ENCODE data around the gene SNX1. TPM values are rescaled to one million over a fixed set of nuclear protein-coding genes. Genes with fewer than 3 reads are reported as not detected.
"Not testable (repeated sequence)": the region's sequence is repeated elsewhere in the genome, so short reads cannot be mapped to it uniquely, and the experiment has no call there.

Gene SNX1
- total and polyA plus RNA-seq, 2 donors (not counting 1 experiment from before 2014, with no cell fraction given) = 42.9 to 95.7 TPM

DNA sequence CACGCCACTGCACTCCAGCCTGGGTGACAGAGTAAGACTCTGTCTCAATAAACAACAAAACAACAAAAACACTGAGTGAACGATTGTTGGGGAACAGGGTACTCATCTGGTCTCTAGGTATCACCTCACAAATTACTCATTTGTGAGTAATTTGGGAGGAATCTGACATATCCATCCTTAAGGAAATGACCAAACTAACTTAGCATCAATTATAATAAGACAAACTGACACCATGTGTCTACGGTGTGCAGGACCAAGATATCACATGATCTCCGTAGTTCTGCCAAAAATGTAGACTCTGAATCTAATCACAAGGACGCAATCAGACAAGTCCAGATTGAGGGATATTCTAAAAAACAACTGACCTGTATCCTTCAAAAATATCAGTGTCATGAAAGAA is 37.5 kb upstream of the SNX1 start:
- no peak overlapping the region for H3K27ac ChIP-seq (ENCODE audit: insufficient read depth, low read length)
- H3K9me3 ChIP-seq (ENCODE audit: control insufficient read depth, insufficient read depth, low read depth, low read length) = no peaks in the 10 kb centered on the region
- no peak overlapping the region for H3K4me3 ChIP-seq (replicated peaks in 1 of 4; ENCODE audit: control extremely low read depth in 1 of 4, insufficient read depth in 1 of 4, low read depth in 3 of 4, low read length in 4 of 4)
- no peaks in the 10 kb centered on the region for H3K36me3 ChIP-seq (ENCODE audit: control insufficient read depth, insufficient read depth, low read length)
- H3K4me1 ChIP-seq (ENCODE audit: control insufficient read depth, extremely low read depth, insufficient read depth, low read length) = peaks cover 2% of the 10 kb centered on the region
- no peaks in the 10 kb centered on the region for H3K79me2 ChIP-seq (ENCODE audit: control insufficient read depth, insufficient read depth, low read length)
- H3K4me2 ChIP-seq (ENCODE audit: extremely low read depth, insufficient read depth, low read length) = no peak overlapping the region
- H3K9ac ChIP-seq (ENCODE audit: insufficient read depth, low read length) = no peak overlapping the region
- no peak overlapping the region for H2AFZ ChIP-seq (ENCODE audit: low read length)
- TF ChIP-seq, protein P1, sequence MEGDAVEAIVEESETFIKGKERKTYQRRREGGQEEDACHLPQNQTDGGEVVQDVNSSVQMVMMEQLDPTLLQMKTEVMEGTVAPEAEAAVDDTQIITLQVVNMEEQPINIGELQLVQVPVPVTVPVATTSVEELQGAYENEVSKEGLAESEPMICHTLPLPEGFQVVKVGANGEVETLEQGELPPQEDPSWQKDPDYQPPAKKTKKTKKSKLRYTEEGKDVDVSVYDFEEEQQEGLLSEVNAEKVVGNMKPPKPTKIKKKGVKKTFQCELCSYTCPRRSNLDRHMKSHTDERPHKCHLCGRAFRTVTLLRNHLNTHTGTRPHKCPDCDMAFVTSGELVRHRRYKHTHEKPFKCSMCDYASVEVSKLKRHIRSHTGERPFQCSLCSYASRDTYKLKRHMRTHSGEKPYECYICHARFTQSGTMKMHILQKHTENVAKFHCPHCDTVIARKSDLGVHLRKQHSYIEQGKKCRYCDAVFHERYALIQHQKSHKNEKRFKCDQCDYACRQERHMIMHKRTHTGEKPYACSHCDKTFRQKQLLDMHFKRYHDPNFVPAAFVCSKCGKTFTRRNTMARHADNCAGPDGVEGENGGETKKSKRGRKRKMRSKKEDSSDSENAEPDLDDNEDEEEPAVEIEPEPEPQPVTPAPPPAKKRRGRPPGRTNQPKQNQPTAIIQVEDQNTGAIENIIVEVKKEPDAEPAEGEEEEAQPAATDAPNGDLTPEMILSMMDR (conservative IDR thresholded peaks at IDR 0.05 in 1 of 2, IDR thresholded peaks at IDR 0.05 in 1 of 2; ENCODE audit: low read depth in 1 of 2, low read length in 2 of 2) = no peak
- no peak for TF ChIP-seq EZH2 (IDR thresholded peaks at IDR 0.05; ENCODE audit: low read length, missing control alignments)
- H3K27me3 ChIP-seq (ENCODE audit: control insufficient read depth, insufficient read depth, low read length) = no peaks in the 10 kb centered on the region
- peak in 1 of 2 donors; percentile 36 for DNase-seq (ENCODE audit: low read depth in 2 of 2)
- H4K20me1 ChIP-seq (ENCODE audit: control insufficient read depth, extremely low read depth, insufficient read depth, low read length) = no peaks in the 10 kb centered on the region

DNA sequence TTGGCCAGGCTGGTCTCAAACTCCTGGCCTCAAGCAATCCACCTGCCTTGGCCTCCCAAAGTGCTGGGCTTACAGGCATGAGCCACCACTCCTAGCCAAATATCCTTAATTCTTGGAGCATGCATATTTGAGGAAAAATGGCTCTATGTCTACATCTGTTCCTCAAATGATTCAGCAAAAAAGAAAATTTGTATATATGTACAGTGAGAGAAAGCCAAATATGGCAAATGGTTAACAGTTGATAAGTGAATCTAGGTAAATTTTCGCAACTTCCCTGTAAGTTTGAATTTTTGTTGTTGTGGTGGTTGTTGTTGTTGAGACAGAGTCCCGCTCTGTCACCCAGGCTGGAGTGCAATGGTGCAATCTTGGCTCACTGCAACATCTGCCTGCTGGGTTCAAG is 36.7 kb upstream of the SNX1 start:
- H3K4me1 ChIP-seq (ENCODE audit: control insufficient read depth, extremely low read depth, insufficient read depth, low read length); H3K27ac ChIP-seq (ENCODE audit: insufficient read depth, low read length); H3K36me3 ChIP-seq (ENCODE audit: control insufficient read depth, insufficient read depth, low read length); H3K4me2 ChIP-seq (ENCODE audit: extremely low read depth, insufficient read depth, low read length); H4K20me1 ChIP-seq (ENCODE audit: control insufficient read depth, extremely low read depth, insufficient read depth, low read length); H3K9ac ChIP-seq (ENCODE audit: insufficient read depth, low read length); H2AFZ ChIP-seq (ENCODE audit: low read length); DNase-seq (ENCODE audit: low read depth in 2 of 2); H3K9me3 ChIP-seq (ENCODE audit: control insufficient read depth, insufficient read depth, low read depth, low read length); H3K4me3 ChIP-seq (replicated peaks in 1 of 4; ENCODE audit: control extremely low read depth in 1 of 4, insufficient read depth in 1 of 4, low read depth in 3 of 4, low read length in 4 of 4); H3K27me3 ChIP-seq (ENCODE audit: control insufficient read depth, insufficient read depth, low read length); H3K79me2 ChIP-seq (ENCODE audit: control insufficient read depth, insufficient read depth, low read length): not testable (repeated sequence)

DNA sequence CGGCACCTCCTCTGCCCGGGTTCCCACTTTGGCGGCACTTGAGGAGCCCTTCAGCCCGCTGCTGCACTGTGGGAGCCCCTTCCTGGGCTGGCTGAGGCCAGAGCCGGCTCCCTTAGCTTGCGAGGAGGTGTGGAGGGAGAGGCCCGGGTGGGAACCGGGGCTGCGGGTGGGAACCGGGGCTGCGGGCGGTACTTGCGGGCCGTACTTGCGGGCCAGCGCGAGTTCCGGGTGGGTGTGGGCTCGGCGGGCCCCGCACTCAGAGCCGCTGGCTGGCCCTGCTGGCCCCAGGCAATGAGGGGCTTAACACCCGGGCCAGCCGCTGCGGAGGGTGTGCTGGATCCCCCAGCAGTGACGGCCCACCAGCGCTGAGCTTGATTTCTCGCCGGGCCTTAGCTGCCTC is 35.1 kb upstream of the SNX1 start:
- no peaks in the 10 kb centered on the region for H3K79me2 ChIP-seq (ENCODE audit: control insufficient read depth, insufficient read depth, low read length)
- H2AFZ ChIP-seq (ENCODE audit: low read length) = no peak overlapping the region
- H3K27ac ChIP-seq (ENCODE audit: insufficient read depth, low read length) = no peak overlapping the region
- no peak overlapping the region for H3K4me2 ChIP-seq (ENCODE audit: extremely low read depth, insufficient read depth, low read length)
- H4K20me1 ChIP-seq (ENCODE audit: control insufficient read depth, extremely low read depth, insufficient read depth, low read length) = no peaks in the 10 kb centered on the region
- TF ChIP-seq EZH2 (IDR thresholded peaks at IDR 0.05; ENCODE audit: low read length, missing control alignments) = no peak
- TF ChIP-seq, protein P1 (conservative IDR thresholded peaks at IDR 0.05 in 1 of 2, IDR thresholded peaks at IDR 0.05 in 1 of 2; ENCODE audit: low read depth in 1 of 2, low read length in 2 of 2) = no peak
- no peak overlapping the region for H3K4me3 ChIP-seq (replicated peaks in 1 of 4; ENCODE audit: control extremely low read depth in 1 of 4, insufficient read depth in 1 of 4, low read depth in 3 of 4, low read length in 4 of 4)
- H3K27me3 ChIP-seq (ENCODE audit: control insufficient read depth, insufficient read depth, low read length) = no peaks in the 10 kb centered on the region
- no peak for DNase-seq (ENCODE audit: low read depth in 2 of 2)
- H3K36me3 ChIP-seq (ENCODE audit: control insufficient read depth, insufficient read depth, low read length) = no peaks in the 10 kb centered on the region
- peaks cover 2% of the 10 kb centered on the region for H3K4me1 ChIP-seq (ENCODE audit: control insufficient read depth, extremely low read depth, insufficient read depth, low read length)
- no peaks in the 10 kb centered on the region for H3K9me3 ChIP-seq (ENCODE audit: control insufficient read depth, insufficient read depth, low read depth, low read length)
- H3K9ac ChIP-seq (ENCODE audit: insufficient read depth, low read length) = no peak overlapping the region
